Activated naive CD4-positive, alpha-beta T cell (primary cell): Measurements from ENCODE around the gene SIGLEC1.
A peak's percentile ranks its signal among the peaks of the same experiment; 100 is the strongest.

Experiments used
- DNase-seq, 4 experiments: peaks; one replicate each; lab custom pipeline; 2025; lab: John Stamatoyannopoulos, UW

The SIGLEC1 gene

DNA sequence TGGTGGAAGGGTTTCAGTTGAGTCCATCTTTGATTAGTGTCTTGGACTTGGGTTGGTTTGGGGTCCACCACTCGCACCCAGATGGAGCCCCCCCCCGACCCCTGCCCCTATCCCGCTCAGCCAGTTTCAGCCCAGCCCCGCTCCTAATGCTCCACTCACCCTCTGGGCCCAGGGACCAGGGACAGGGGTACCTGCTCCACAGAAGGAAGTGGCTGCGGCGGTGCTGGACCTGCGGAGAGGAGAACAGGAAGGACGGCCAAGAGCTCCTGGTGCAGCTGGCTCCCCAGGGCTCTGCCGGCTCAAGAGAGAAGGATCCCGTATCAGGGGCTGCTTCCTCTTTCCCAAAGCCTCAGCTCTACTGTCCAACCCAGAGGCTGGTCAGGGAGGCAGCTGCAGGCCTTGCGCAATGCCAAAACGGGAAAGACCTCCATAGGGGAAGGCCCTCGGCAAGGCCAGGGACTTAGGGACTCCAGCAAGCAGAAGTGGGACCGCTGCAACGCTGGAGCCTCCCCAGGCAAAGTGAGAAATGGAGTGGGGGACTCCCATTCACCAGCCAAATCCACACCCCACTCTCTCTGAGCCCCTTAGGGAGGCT is at the start of gene SIGLEC1:
SIGLEC1 (minus strand) TSS at position 322 of the 595 bp plus-strand sequence. CDS start 5,472 bp downstream, outside the sequence.
- no peak for DNase-seq

GRCh38 chr20:3760655-3761348 is 48.4 kb upstream of the SIGLEC1 start:
- DNase-seq, result no peak

GRCh38 chr20:3759884-3760283 is 47.5 kb upstream of the SIGLEC1 start:
- DNase-seq, result no peak

- DNase-seq, result no peak
These were observed 47.0 kb upstream of the SIGLEC1 start for GRCh38 chr20:3759316-3759823.

- no peak for DNase-seq
These were observed 46.2 kb upstream of the SIGLEC1 start for GRCh38 chr20:3758566-3758965.

- DNase-seq, result no peak
These were observed 44.9 kb upstream of the SIGLEC1 start for GRCh38 chr20:3757268-3757667.

DNA sequence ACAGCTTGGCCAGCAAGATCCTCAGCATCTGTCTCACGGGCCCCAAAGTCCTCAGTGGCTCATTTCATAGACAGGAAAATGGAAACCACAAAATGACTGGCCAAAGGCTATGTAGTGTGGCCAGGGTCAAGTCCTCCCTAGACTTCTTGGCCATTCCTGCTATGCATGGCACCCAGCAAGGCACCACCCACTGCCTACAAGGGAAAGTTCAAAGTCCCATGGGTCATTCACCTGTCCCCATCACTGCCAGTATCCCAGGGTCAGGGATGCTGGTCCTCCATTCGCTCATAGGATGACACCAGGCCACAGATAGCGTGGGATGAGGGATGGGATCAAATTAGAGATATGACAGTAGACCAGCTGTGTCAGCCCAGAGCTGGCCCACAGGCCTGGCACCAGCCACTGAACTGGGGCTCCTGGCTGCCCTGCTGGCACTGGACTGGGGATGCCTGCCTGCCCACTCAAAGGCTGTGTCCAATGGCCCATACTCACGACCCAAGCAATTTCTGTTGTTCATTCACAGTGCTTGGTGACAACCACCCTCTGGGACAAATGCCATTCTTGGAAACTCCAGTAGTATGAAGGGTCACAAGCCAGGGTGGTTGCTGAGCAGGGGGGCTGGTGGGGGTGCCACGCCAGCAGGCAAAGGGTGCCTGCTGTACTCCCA is 43.5 kb upstream of the SIGLEC1 start:
- no peak for DNase-seq

- no peak for DNase-seq
These were observed 42.9 kb upstream of the SIGLEC1 start for GRCh38 chr20:3755269-3755668.

DNA sequence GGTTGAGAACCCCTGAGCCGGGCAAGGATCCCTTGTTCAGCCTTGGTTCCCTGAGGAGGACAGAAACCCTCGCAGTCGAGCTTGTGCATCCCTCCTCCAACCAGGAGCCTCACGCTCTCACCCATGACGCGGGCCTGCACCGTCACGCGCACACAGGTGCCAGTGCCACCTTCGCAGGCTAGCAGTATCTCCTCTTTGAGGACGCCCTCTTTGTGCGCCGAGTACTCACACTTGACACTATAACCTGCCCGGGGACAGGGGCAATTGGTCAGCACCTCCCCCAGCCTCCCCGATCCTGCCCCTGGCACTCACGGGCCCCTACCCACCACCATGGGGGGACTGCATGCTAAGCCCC is 41.9 kb upstream of the SIGLEC1 start:
- DNase-seq, result no peak

- no peak for DNase-seq
These were observed 41.3 kb upstream of the SIGLEC1 start for GRCh38 chr20:3753501-3754275.

DNA sequence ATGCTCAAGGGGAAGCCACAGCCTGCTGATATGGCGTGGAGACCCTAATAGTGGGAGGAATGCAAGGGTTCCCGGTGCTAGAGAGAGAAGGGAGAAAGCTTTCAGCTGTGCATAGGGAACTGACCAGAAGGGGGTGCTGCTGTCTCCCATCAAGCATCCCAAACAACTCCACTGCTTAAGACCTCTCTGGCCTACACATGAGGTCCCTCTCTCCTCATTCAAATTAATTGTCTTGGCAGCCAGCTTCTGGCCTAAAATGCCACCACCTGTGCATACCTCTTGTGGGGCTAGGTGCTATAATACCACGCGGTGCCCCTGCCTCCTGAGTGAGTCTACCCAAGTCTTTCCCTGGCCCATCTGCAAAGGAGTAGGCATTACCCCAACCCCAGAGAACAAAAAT is 40.7 kb upstream of the SIGLEC1 start:
- DNase-seq, result peak in 2 of 4 experiments; percentile 18 to 27

DNA sequence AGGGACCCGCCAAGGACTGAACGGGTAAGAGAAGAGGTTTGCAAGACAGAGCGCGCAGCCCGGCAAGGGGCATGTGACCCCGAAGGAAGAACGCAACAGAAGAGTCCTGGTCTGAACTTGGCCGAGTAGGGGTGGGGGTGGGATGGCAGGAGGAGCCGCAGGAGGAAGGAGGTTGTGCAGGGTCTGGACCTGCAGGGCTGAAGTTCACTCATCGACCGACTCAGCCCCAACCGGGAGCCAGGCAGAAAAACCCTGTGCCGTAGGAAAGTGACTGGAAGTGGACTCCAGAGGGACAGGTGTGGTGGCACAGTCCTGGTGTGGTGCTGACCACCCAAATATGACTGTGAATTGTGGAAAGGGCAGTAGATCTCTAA is 40.0 kb upstream of the SIGLEC1 start:
- DNase-seq, result no peak

DNA sequence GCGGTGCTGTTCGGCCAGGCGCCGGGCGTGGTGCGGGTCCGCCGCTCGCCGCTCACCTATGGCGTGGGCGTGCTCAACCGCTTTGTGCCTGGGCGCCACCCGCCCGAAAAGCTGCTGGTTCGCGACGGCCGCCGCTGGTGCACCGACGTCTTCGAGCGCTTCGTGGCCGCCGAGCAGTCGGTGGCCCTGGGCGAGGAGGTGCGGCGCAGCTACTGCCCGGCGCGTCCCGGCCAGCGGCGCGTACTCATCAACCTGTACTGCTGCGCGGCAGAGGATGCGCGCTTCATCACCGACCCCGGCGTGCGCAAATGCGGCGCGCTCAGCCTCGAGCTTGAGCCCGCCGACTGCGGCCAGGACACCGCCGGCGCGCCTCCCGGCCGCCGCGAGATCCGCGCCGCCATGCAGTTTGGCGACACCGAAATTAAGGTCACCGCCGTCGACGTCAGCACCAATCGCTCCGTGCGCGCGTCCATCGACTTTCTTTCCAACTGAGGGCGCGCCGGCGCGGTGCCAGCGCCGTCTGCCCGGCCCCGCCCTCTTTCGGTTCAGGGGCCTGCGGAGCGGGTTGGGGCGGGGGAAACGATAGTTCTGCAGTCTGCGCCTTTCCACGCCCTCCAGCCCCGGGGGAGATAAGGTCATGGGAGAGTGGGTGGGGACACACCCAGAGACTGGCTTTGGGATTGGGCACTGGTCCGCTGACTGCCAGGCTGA is 39.4 kb upstream of the SIGLEC1 start:
- peak in 2 of 4 experiments; percentile 22 to 26 for DNase-seq

DNA sequence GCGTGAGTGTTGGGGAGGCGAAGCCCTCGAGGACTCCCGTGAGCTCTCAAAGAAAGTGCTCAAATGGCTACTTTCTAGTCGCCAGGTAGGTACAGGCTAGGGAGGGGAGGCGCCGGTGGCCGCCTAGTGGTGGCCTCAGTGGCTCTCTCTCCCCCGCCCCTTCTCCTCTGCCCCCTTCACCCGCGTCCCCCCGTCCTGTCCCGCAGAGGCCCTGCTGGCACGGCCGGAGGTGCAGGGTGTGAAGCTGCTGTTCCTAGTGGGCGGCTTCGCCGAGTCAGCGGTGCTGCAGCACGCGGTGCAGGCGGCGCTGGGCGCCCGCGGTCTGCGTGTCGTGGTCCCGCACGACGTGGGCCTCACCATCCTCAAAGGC is 38.9 kb upstream of the SIGLEC1 start:
- DNase-seq, result no peak

DNA sequence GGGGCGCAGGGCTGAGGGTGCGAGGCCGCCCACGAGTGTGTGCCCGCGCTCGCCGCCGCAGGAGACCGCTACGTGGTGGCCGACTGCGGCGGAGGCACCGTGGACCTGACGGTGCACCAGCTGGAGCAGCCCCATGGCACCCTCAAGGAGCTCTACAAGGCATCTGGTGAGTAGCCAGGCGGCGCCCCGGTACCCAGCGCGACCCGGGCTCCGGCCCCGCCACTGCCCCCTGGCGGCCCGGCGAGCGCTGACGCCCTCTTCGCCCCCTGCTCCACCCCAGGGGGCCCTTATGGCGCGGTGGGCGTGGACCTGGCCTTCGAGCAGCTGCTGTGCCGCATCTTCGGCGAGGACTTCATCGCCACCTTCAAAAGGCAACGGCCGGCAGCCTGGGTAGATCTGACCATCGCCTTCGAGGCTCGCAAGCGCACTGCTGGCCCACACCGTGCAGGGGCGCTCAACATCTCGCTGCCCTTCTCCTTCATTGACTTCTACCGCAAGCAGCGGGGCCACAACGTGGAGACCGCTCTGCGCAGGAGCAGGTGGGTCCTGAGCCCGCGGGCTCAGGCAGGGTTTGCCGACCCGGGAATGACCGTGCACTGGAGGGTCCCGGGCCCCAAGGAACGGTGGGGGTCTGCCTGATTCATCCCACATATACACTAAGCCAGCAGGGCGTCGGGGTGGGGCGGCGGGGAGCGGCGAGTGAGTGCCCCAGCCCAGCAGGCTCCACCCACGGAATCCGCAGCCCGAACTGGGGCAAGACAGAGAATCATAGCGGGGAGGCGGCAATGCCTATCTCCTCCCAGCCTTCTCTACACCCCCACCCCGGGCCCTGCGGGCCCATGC is 37.5 kb upstream of the SIGLEC1 start:
- no peak for DNase-seq

- DNase-seq, result no peak
These were observed 36.8 kb upstream of the SIGLEC1 start for GRCh38 chr20:3749087-3749688.

DNA sequence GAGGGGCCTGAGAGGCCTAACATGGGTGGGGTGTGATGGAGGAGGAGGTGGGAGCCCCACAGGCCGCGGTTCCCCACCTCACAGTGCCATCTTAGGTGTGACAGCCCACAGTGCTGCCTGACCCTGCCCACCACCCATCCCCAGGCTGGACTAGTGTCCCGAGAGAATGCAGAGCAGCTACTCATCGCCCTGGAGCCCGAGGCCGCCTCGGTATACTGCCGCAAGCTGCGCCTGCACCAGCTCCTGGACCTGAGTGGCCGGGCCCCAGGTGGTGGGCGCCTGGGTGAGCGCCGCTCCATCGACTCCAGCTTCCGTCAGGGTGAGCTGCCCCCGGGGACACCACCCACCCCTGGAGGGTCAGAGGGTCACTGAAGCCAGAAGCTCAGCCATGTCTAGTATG is 35.7 kb upstream of the SIGLEC1 start:
- DNase-seq, result no peak

DNA sequence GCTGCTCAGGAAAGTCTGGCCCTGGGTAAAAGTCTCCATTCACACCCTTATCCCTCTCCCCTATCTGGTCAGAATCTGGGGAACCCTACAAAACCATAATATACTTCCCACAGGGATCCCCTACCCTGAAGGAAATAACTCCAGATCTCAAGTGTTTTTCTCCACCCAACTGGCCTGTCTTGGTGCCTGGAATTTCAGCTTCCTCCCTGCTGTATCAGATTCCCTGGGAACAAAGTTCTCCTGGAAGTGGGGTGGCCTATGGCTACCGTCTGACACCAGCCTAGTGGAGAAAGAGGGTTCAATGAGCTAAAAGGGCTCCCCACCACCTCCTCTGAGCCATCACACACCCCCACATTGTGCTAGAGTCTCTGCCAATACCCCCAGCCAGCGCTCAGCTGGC is 35.1 kb upstream of the SIGLEC1 start:
- DNase-seq, result no peak

GRCh38 chr20:3745686-3746173 is 33.3 kb upstream of the SIGLEC1 start:
- DNase-seq, result no peak
